Germinal center (tissue), 1 donor: Measurements from ENCODE around the gene GBX1.

ENCODE experiments used
- DNase-seq: peaks from one replicate; pipeline ENCODE4 v3.0.0; 2012; ENCODE audit warnings: mixed read lengths, low spot score

Gene GBX1

DNA sequence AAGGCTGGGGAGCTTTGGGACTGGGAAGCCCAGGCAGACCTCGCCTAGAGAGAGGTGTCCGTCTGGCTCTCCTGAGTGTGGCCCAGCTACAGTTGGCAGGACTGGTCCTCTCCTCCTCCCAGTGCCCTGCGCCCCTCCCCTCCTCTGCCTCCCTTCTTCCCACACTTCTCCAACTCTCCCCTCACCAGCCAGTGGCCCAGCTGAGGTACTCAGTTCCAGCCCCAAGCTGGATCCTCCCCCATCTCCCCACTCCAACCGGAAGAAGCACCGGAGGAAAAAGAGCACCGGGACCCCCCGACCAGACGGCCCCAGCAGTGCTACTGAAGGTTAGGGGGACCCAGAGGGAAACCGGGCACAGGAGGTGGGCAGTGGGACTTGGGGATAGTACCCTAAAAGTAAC, 27.7 kb downstream of the GBX1 start:
- no peak for DNase-seq

GRCh38 chr7:151139071-151139790, 28.3 kb downstream of the GBX1 start:
- DNase-seq, result no peak

DNA sequence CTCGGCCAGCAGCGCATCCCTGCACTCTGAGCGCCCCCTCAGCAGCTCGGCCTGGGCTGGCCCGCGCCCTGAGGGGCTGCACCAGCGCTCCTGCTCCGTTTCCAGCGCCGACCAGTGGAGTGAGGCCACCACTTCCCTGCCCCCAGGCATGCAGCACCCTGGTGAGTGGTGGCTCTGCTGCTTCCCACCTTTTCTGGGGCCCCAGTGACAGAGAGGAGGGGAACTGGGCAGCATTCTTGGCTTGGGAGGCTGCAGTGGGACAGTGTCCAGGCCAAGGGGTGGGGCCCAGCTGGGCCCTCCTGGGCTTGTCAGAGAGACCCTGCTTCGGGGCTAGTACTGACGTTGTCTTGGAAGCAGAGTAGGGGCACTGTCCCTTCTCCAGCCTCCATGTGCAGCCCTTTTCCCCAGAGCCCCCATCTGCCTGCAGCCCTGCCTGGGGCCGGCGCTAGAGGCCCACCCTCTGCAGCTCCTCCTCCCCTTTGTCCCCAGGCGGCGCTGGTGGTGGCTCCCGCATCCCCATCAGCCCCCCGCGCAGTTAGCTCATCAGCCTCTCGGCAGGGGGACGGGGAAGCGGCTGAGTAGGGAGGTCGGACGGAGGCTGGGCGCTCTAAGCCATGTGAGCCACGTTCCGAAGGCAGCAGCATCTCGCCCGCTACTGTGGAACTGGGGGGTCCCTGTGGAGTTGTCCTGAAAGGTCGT, 29.2 kb downstream of the GBX1 start:
- no peak for DNase-seq

DNA sequence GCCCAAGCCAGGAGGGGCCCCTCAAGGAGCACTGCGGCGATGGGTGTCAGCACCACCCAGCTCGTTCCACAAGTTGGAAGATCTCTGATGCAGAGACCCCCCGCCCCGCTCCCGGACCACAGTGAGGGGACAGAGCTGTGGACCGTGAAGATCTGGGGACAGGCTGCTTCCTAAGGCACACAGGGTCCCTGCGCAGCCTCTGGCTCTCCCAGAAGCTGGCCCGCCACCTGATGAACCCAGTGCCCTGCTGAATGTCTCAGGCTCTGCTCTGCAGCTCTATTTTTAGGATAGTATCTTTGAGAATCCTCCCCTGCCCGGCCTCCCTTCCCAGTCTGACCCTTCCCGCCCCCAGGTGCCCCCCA, 29.7 kb downstream of the GBX1 start:
- no peak for DNase-seq

DNA sequence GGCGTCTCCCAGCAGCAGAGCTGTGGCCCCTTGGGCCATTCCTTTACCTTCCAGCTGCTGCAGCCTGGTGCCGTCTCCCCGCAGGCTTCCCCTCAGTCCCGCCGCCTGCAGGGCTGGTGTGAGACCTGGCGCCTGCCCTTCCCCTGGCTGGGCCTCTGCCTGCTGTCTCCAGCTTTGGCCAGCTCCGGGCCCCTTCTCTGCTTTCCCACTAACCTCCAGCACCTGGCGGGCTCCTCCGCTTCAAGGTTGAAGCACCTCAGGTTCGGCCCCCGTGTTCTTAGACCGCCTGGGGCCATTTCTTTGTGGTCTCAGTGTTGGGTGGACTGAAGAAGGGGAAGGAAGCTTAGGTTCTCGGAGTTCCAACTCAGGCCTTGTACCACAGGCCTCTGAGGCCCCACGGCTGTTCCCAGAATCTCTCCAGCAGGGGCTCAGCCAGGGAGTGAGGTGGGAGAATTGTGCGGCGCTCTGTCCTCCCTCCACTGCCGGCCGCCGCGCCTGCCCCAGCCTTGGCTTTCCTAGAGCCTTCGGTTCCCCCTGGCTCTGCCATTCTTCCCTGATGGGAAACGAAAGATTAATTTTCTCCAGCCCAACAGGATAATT, 30.3 kb downstream of the GBX1 start:
- DNase-seq, result no peak

GRCh38 chr7:151135866-151136843, 31.3 kb downstream of the GBX1 start:
- DNase-seq, result no peak

DNA sequence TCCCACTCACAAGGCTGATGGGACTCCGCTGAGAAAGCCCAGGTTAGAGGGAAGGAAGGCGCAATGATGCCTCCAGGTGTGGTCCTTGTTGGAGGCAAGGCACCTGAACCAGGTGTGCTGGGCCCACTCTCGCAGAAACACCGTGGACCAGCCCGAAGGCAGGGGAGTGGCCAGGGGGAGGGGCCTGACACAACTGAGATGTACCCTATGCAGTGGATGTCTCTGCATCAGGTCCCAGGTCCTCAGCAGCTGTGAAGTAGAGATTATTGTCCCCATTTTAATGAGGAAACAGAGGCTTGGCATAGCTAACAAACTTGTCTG, 32.0 kb downstream of the GBX1 start:
- DNase-seq, result no peak

GRCh38 chr7:151134743-151135524, 32.6 kb downstream of the GBX1 start:
- DNase-seq, result no peak

DNA sequence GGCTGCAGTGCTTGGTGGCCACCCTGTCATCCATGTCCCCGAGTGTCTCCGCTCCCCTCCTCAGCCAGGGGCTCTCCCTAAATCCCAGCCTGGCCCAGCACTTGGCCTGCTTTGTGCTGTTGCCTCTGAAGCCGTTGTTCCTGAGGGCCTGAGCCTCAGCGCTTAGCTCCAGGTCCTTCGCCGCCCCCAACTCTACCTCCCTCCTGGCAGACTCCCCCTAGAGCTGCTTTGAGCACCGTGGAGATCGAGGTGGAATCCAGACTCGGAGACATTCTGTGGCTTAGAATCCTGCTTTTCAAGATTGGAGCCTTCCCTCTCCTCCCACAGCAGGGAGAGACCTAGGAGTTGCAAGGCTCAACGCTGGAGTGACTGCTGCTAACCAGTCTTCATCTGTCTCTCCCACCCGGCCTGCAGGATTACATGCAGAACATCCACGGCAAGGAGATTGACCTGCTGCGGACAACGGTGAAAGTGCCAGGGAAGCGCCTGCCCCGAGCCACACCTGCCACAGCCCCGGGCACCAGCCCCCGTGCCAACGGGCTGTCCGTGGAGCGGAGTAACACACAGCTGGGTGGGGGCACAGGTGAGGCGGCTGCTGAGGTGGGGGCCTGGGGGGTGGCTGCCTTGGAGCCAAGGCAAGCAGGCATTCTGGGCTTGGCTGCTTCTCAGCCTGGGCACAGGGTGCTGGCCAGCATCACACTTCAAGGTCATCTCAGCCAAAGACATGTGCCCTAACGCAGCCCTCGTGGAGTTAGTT, 33.3 kb downstream of the GBX1 start:
- DNase-seq, result no peak

- no peak for DNase-seq
Observed at GRCh38 chr7:151133266-151133985, 34.1 kb downstream of the GBX1 start.

GRCh38 chr7:151132461-151133205, 34.9 kb downstream of the GBX1 start:
- DNase-seq, result no peak

DNA sequence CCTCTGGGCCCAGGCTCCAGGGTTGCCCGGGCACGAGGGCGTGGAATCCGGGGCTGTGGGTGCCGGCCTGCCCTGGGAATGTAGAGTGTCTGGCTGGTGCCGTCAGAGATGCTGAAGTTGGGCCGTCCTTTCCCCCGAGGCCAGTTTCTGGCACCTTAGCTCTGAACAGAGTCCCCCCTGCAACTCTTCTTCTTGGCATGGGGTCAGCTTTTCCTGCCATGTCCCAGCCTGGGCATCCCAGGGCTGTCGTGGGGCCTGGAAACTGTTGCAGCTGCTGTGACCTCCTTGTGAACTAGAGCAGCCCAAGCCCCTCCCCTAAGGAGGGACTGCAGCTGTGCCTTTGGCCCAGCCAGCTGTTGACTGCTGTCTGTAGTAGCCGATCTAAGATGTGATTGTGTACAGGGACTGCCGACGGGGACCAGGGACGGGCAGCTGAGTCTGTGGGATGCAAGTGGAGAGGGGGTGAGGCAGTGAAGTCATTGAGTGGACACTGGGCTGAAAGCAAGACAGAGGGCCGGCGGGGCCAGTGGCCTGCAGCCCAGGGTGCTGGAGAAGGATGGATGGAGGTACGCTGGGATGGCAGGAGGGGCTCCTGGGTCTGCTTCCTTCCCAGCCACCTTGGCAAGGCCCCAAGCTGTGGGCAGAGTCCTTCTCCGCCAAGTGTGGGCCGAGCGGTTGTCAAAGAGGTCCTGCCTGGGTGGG, 35.8 kb downstream of the GBX1 start:
- no peak for DNase-seq

DNA sequence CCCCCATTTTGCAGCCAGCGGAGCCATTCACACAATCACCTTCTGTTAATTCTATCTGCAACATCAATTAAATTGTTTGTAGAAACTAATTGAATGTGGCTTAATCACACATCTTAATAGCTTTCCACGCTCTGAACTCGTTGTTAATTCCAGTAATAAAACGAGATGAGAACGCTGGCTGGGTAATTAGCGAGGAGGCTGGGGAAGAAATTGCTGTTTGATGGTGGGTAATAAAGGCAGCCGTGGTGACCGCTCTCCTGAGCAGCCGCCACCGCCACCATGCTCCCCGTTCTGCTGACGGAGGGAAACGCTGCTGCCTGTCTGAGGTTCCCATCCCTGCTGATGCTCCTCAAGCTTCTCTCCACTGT, 36.3 kb downstream of the GBX1 start:
- DNase-seq, result no peak

GRCh38 chr7:151130741-151131157, 36.7 kb downstream of the GBX1 start:
- no peak for DNase-seq

DNA sequence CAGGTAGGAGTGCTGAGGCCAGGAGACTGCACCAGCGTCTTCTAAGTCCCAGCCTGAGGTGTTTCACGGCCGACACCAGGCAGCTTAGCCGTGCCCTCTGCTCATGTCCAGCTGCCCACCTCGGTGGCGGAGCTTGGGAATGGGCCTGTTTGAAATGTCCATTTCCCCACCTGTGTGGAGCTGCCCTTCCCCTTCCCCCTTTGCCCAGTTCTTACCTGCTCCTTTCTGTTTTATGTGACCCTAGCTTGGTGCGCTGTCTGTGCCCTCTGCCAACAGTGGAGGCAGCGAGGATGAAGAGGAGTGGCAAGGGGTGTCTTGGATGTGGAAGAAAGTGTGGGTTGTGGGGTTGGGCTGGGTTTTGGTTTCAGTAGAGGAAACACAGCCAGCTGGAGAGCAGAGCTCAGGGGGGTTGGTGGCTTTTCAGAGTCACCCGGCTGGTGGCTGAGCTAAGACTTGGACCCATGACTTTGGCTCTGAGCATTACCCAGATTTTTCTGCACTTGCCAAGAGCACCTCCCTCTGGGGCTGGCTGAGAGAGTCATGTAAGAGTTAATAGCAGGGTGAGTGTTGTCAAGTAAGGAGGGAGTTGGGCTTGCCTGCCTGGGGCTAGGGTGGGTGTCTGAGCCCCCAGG, 37.4 kb downstream of the GBX1 start:
- no peak for DNase-seq

DNA sequence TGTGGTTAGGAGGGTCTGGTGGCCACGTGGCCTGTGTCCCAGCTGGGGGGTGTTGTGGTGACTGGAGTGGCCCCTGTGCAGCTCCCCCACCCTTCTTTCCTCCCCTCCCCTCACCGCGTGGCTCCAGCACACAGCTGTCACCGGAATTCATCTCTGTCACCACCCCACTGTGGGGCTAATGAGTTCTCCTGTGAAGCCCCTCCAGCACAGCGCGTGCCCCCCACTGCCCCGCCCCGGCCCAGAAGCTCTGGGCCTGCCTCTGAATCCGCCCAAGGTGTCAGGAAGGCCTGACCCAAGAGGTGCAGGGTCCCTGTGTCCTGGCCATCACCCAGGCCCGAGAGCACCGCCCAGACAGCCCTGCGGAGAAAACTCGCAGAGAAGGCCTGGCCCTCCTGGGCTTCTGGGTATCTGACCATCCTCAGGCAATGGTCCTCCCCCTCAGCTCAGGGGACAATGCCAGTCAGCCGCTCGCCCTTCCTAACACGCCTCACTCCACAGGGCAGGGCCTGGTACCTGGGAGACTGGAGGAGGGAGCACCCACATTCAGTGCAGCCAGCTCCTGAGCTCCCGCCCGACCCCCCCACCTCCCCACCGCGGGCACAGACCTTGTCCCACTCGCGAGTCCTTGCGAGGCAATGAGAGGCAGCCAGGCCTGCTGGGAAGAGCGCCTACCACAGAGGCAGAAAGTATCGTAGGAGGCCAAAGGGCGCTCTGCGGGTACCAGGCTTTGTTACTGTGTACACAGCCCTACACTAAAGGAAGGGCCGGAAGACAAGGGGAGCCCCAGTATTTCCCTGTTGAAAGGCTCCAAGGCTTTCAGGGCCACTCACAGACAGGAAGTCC, 38.2 kb downstream of the GBX1 start:
- no peak for DNase-seq

DNA sequence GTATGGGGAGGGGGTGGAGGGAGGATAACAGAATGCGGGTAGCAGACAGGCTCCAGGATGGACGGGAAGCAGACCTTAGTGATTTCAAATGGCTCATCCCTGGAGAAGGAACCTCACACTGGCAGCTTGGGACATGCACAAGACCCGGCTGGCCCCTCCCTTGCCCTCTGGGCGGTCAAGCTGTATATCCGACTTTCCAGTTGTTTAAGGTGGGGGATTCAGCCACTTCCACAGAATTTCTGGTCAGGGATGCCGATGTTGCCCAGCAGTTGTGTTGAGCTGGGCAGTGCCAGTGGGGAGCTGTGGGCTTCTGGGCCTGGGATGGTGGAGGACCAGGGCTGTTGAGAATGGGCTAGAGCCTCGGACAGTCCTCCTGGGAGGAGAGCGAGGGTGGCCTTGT, 38.8 kb downstream of the GBX1 start:
- DNase-seq, result no peak

DNA sequence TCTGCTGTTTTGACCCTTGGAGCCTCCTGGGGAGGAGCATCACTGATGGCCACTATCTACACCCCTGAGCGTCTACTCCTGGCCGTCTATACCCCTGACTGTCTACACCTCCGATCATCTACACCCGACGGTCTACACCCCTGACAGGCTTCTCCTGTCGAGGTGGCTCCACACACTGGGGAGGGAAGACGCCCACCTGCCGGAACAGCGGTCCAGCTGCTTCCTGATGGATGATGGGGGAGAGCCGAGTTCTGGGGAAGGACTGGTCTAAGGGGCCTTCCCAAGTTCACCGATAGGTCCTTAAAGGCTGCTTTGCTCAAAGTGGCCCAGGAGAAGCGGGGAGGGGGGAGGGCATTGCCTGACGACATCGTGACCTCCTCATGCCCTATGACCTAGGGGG, 39.4 kb downstream of the GBX1 start:
- no peak for DNase-seq
